ENCODE measurements around the gene BAIAP2L1.

BAIAP2L1 gene

GRCh38 chr7:98281757-98282606 is 118.9 kb downstream of the BAIAP2L1 start:
- ATAC-seq (replicated peaks; ENCODE audit: extremely low read depth, poor library complexity, severe bottlenecking) = peak; percentile 27
- peak in 1 of 2 donors; percentile 20 for DNase-seq (ENCODE audit: low spot score in 2 of 2)
- H3K4me3 Mint-ChIP-seq = peak overlapping the region; percentile 76
- H3K9me3 Mint-ChIP-seq = no peaks in the 10 kb centered on the region
- H3K4me1 Mint-ChIP-seq = peaks cover 24% of the 10 kb centered on the region
- H3K27me3 Mint-ChIP-seq = no peaks in the 10 kb centered on the region
- peak overlapping the region; percentile 71 for H3K27ac Mint-ChIP-seq (ENCODE audit: low read depth)
- H3K36me3 Mint-ChIP-seq (ENCODE audit: insufficient read depth) = peaks cover 9% of the 10 kb centered on the region

GRCh38 chr7:98280791-98281756 is 119.8 kb downstream of the BAIAP2L1 start, which contains the start of gene BRI3:
BRI3 (plus strand) TSS chr7:98281686; CDS start chr7:98281796, 110 bp downstream.
- Mint-ChIP-seq H3K36me3 (ENCODE audit: insufficient read depth) (peaks cover 9% of the 10 kb centered on the region), H3K27ac (ENCODE audit: low read depth) (peak within 1 kb of the TSS; percentile 71), H3K4me1 (peaks cover 24% of the 10 kb centered on the region), H3K27me3 (no peaks in the 10 kb centered on the region), H3K4me3 (peak within 1 kb of the TSS; percentile 78), H3K9me3 (no peaks in the 10 kb centered on the region)
- ATAC-seq (replicated peaks; ENCODE audit: extremely low read depth, poor library complexity, severe bottlenecking) (peak; percentile 85), DNase-seq (ENCODE audit: low spot score in 2 of 2) (peak; percentile 62 to 75)

- H3K9me3 Mint-ChIP-seq = no peaks in the 10 kb centered on the region
- ATAC-seq (replicated peaks; ENCODE audit: extremely low read depth, poor library complexity, severe bottlenecking) (no peak), DNase-seq (ENCODE audit: low spot score in 2 of 2) (no peak)
- H3K4me3 Mint-ChIP-seq = peak overlapping the region; percentile 78
- H3K36me3 Mint-ChIP-seq (ENCODE audit: insufficient read depth) = peaks cover 9% of the 10 kb centered on the region
- peaks cover 24% of the 10 kb centered on the region for H3K4me1 Mint-ChIP-seq
- peak overlapping the region; percentile 46 for H3K27ac Mint-ChIP-seq (ENCODE audit: low read depth)
- no peaks in the 10 kb centered on the region for H3K27me3 Mint-ChIP-seq
Observed at GRCh38 chr7:98280296-98280695, 120.6 kb downstream of the BAIAP2L1 start.

- Mint-ChIP-seq H3K9me3 (no peaks in the 10 kb centered on the region), H3K27ac (ENCODE audit: low read depth) (no peak overlapping the region), H3K27me3 (no peaks in the 10 kb centered on the region), H3K4me3 (no peak overlapping the region), H3K36me3 (ENCODE audit: insufficient read depth) (peaks cover 5% of the 10 kb centered on the region), H3K4me1 (peaks cover 11% of the 10 kb centered on the region)
- no peak for ATAC-seq (replicated peaks; ENCODE audit: extremely low read depth, poor library complexity, severe bottlenecking)
- no peak for DNase-seq (ENCODE audit: low spot score in 2 of 2)
Observed at GRCh38 chr7:98278936-98279335, 122.0 kb downstream of the BAIAP2L1 start.

- Mint-ChIP-seq H3K36me3 (ENCODE audit: insufficient read depth) (peaks cover 5% of the 10 kb centered on the region), H3K4me3 (no peak overlapping the region), H3K27me3 (no peaks in the 10 kb centered on the region), H3K4me1 (peaks cover 11% of the 10 kb centered on the region), H3K27ac (ENCODE audit: low read depth) (no peak overlapping the region), H3K9me3 (no peaks in the 10 kb centered on the region)
- ATAC-seq (replicated peaks; ENCODE audit: extremely low read depth, poor library complexity, severe bottlenecking) (no peak), DNase-seq (ENCODE audit: low spot score in 2 of 2) (no peak)
Observed at GRCh38 chr7:98278408-98278807, 122.5 kb downstream of the BAIAP2L1 start.

- Mint-ChIP-seq H3K27me3 (no peaks in the 10 kb centered on the region), H3K4me1 (no peaks in the 10 kb centered on the region), H3K27ac (ENCODE audit: low read depth) (no peak overlapping the region), H3K9me3 (no peaks in the 10 kb centered on the region), H3K36me3 (ENCODE audit: insufficient read depth) (peaks cover 1% of the 10 kb centered on the region), H3K4me3 (no peak overlapping the region)
- no peak for DNase-seq (ENCODE audit: low spot score in 2 of 2)
- ATAC-seq (replicated peaks; ENCODE audit: extremely low read depth, poor library complexity, severe bottlenecking) = no peak
Observed at GRCh38 chr7:98276241-98276761, 124.6 kb downstream of the BAIAP2L1 start.

GRCh38 chr7:98267303-98267702 is 133.6 kb downstream of the BAIAP2L1 start:
- no peaks in the 10 kb centered on the region for H3K4me1 Mint-ChIP-seq
- no peaks in the 10 kb centered on the region for H3K9me3 Mint-ChIP-seq
- DNase-seq (ENCODE audit: low spot score in 2 of 2) = no peak
- H3K36me3 Mint-ChIP-seq (ENCODE audit: insufficient read depth) = peaks cover 4% of the 10 kb centered on the region
- H3K27me3 Mint-ChIP-seq = no peaks in the 10 kb centered on the region
- no peak overlapping the region for H3K4me3 Mint-ChIP-seq
- no peak for ATAC-seq (replicated peaks; ENCODE audit: extremely low read depth, poor library complexity, severe bottlenecking)
- no peak overlapping the region for H3K27ac Mint-ChIP-seq (ENCODE audit: low read depth)

GRCh38 chr7:98266840-98267239 is 134.1 kb downstream of the BAIAP2L1 start:
- Mint-ChIP-seq H3K27me3 (no peaks in the 10 kb centered on the region), H3K36me3 (ENCODE audit: insufficient read depth) (peaks cover 6% of the 10 kb centered on the region), H3K4me1 (no peaks in the 10 kb centered on the region), H3K9me3 (no peaks in the 10 kb centered on the region), H3K4me3 (no peak overlapping the region), H3K27ac (ENCODE audit: low read depth) (no peak overlapping the region)
- no peak for DNase-seq (ENCODE audit: low spot score in 2 of 2)
- ATAC-seq (replicated peaks; ENCODE audit: extremely low read depth, poor library complexity, severe bottlenecking) = no peak

GRCh38 chr7:98265841-98266271 is 135.0 kb downstream of the BAIAP2L1 start:
- ATAC-seq (replicated peaks; ENCODE audit: extremely low read depth, poor library complexity, severe bottlenecking) (no peak), DNase-seq (ENCODE audit: low spot score in 2 of 2) (no peak)
- Mint-ChIP-seq H3K4me3 (no peak overlapping the region), H3K9me3 (no peaks in the 10 kb centered on the region), H3K27me3 (no peaks in the 10 kb centered on the region), H3K36me3 (ENCODE audit: insufficient read depth) (peaks cover 6% of the 10 kb centered on the region), H3K27ac (ENCODE audit: low read depth) (no peak overlapping the region), H3K4me1 (no peaks in the 10 kb centered on the region)

- H3K36me3 Mint-ChIP-seq (ENCODE audit: insufficient read depth) = peaks cover 20% of the 10 kb centered on the region
- H3K4me3 Mint-ChIP-seq = no peak overlapping the region
- no peak overlapping the region for H3K27ac Mint-ChIP-seq (ENCODE audit: low read depth)
- no peaks in the 10 kb centered on the region for H3K27me3 Mint-ChIP-seq
- ATAC-seq (replicated peaks; ENCODE audit: extremely low read depth, poor library complexity, severe bottlenecking) (no peak), DNase-seq (ENCODE audit: low spot score in 2 of 2) (no peak)
- no peaks in the 10 kb centered on the region for H3K9me3 Mint-ChIP-seq
- peaks cover 24% of the 10 kb centered on the region for H3K4me1 Mint-ChIP-seq
Observed at GRCh38 chr7:98257701-98258100, 143.2 kb downstream of the BAIAP2L1 start.

GRCh38 chr7:98256431-98256830 is 144.5 kb downstream of the BAIAP2L1 start:
- Mint-ChIP-seq H3K4me1 (peaks cover 33% of the 10 kb centered on the region), H3K9me3 (no peaks in the 10 kb centered on the region), H3K4me3 (no peak overlapping the region), H3K27me3 (no peaks in the 10 kb centered on the region), H3K27ac (ENCODE audit: low read depth) (no peak overlapping the region), H3K36me3 (ENCODE audit: insufficient read depth) (peaks cover 27% of the 10 kb centered on the region)
- ATAC-seq (replicated peaks; ENCODE audit: extremely low read depth, poor library complexity, severe bottlenecking) (no peak), DNase-seq (ENCODE audit: low spot score in 2 of 2) (no peak)

GRCh38 chr7:98254951-98255610 is 145.8 kb downstream of the BAIAP2L1 start:
- DNase-seq (ENCODE audit: low spot score in 2 of 2) (no peak), ATAC-seq (replicated peaks; ENCODE audit: extremely low read depth, poor library complexity, severe bottlenecking) (no peak)
- H3K27ac Mint-ChIP-seq (ENCODE audit: low read depth) = no peak overlapping the region
- H3K27me3 Mint-ChIP-seq = no peaks in the 10 kb centered on the region
- no peak overlapping the region for H3K4me3 Mint-ChIP-seq
- peaks cover 32% of the 10 kb centered on the region for H3K36me3 Mint-ChIP-seq (ENCODE audit: insufficient read depth)
- peaks cover 47% of the 10 kb centered on the region for H3K4me1 Mint-ChIP-seq
- H3K9me3 Mint-ChIP-seq = no peaks in the 10 kb centered on the region
